HepG2 (cell line): ENCODE data around the gene NBEAL2. TPM values are rescaled to one million over a fixed set of nuclear protein-coding genes. Genes with fewer than 3 reads are reported as not detected.

Experiments used
- ATAC-seq: fragments of 200-7000 bp; cut with Tn5 transposase; 3 replicates; pipeline ENCODE4 v1.9.1; 2020; ENCODE audit warnings: mild to moderate bottlenecking, moderate library complexity
- BruUV-seq: library from RNA; stranded (reverse); fragments of 400-500 nt; replicated peaks from 2 replicates; lab custom pipeline; 2021; lab: Mats Ljungman, UMichigan
- CTCF ChIA-PET: fragments of 300-600 bp; formaldehyde crosslinking; extraction: SDS; loops from one replicate; lab custom pipeline; 2021; ENCODE audit warnings: low total read pairs, inconsistent platforms, low intra/inter-chr PET ratio; lab: Yijun Ruan, JAX
- POLR2A ChIA-PET: fragments of 350-600 bp; sonication (Branson Sonifier 250); formaldehyde crosslinking; loops from one replicate; lab custom pipeline; 2020; ENCODE audit warnings: antibody characterized with exemption, inconsistent platforms; lab: Yijun Ruan, JAX
- DNase-seq: peaks from one replicate; pipeline ENCODE4 v3.0.0-alpha.2; 2015; ENCODE audit warnings: low spot score
- FAIRE-seq: peaks from 3 replicates; lab custom pipeline; 2011; peaks lifted over from hg19 to GRCh38; lab: Jason Lieb, UNC
- H2AFZ ChIP-seq: one replicate; pipeline ENCODE4 v1.6.1; 2011; ENCODE audit warnings: low read length, inconsistent platforms
- H3K27ac ChIP-seq: fragments of 300-600 bp; 3 replicates; pipeline ENCODE4 v1.8.0; 2011; ENCODE audit warnings: mixed run types, mild to moderate bottlenecking, mixed read lengths, low read length, inconsistent platforms; ENCODE audit not compliant: insufficient read depth; ENCODE audit errors: extremely low read length
- H3K27me3 ChIP-seq, 2 experiments: fragments of 200-600 bp in 1 of 2; 2 replicates in 1 of 2; 3 replicates in 1 of 2; pipeline versions ENCODE4 v1.6.0 to v1.8.0; 2011; ENCODE audit warnings: low read length in 2 of 2, mild to moderate bottlenecking in 2 of 2, moderate library complexity in 2 of 2, inconsistent platforms in 1 of 2; ENCODE audit not compliant: insufficient read depth in 2 of 2, control insufficient read depth in 1 of 2
- H3K36me3 ChIP-seq, 2 experiments: fragments of 200-600 bp in 1 of 2; replicated peaks in 1 of 2; 2 replicates in 1 of 2; 3 replicates in 1 of 2; pipeline versions ENCODE4 v1.5.1 to v1.8.0; 2011; ENCODE audit warnings: low read length in 2 of 2, inconsistent platforms in 1 of 2; ENCODE audit not compliant: insufficient read depth in 2 of 2, control insufficient read depth in 1 of 2
- H3K4me1 ChIP-seq: 2 replicates; pipeline ENCODE4 v1.5.1; 2012; ENCODE audit warnings: low read length, inconsistent platforms; ENCODE audit not compliant: insufficient read depth
- H3K4me2 ChIP-seq: 2 replicates; pipeline ENCODE4 v1.6.0; 2011; ENCODE audit warnings: low read depth, low read length, inconsistent platforms
- H3K4me3 ChIP-seq, 3 experiments: fragments of 200-600 bp in 1 of 3; sonication (generic), shearing (Covaris generic) in 1 of 3; replicated peaks in 1 of 3; 2 replicates each; pipeline ENCODE4 v1.5.1; 2011 to 2016; ENCODE audit warnings: low read length in 3 of 3, inconsistent platforms in 2 of 3, low read depth in 2 of 3, mild to moderate bottlenecking in 2 of 3, control low read depth in 1 of 3, mixed read lengths in 1 of 3; ENCODE audit not compliant: insufficient read depth in 1 of 3
- H3K79me2 ChIP-seq: one replicate; pipeline ENCODE4 v1.6.1; 2011; ENCODE audit warnings: low read length, inconsistent platforms; ENCODE audit not compliant: insufficient read depth
- H3K9ac ChIP-seq: 2 replicates; pipeline ENCODE4 v1.6.0; 2011; ENCODE audit warnings: mild to moderate bottlenecking, low read depth, low read length, inconsistent platforms; ENCODE audit not compliant: insufficient read depth
- H3K9me3 ChIP-seq: 2 replicates; pipeline ENCODE4 v1.5.1; 2012; ENCODE audit warnings: mild to moderate bottlenecking, low read length
- H4K20me1 ChIP-seq: 2 replicates; pipeline ENCODE4 v1.6.0; 2011; ENCODE audit warnings: inconsistent platforms, mild to moderate bottlenecking, low read length, moderate library complexity; ENCODE audit not compliant: insufficient read depth
- ARNTL ChIP-seq: sonication (generic); formaldehyde crosslinking; IDR thresholded peaks from 2 replicates; pipeline ENCODE4 v1.4.0; 2020; ENCODE audit warnings: mild to moderate bottlenecking, missing genetic modification reagents
- FOXJ3 ChIP-seq: sonication (generic); formaldehyde crosslinking; IDR thresholded peaks from 2 replicates; pipeline ENCODE4 v1.4.0; 2020; ENCODE audit warnings: missing genetic modification reagents, mild to moderate bottlenecking, borderline replicate concordance
- IRF9 ChIP-seq: sonication (generic); formaldehyde crosslinking; IDR thresholded peaks from 2 replicates; pipeline ENCODE4 v1.8.0; 2022; ENCODE audit warnings: missing genetic modification reagents, mild to moderate bottlenecking, borderline replicate concordance
- KDM1A ChIP-seq: IDR thresholded peaks from 2 replicates; pipeline ENCODE4 v1.6.1; 2016; ENCODE audit warnings: missing compliant biosample characterization
- SALL2 ChIP-seq: sonication (generic); formaldehyde crosslinking; IDR thresholded peaks from 2 replicates; pipeline ENCODE4 v1.8.1; 2023; ENCODE audit warnings: mild to moderate bottlenecking, missing genetic modification reagents, inconsistent platforms
- TCF12 ChIP-seq, 2 experiments: fragments of 450-650 bp in 1 of 2; sonication (generic) in 1 of 2; formaldehyde crosslinking in 1 of 2; IDR thresholded peaks; 2 replicates each; pipeline versions ENCODE4 v1.6.1 to v1.8.0; 2017 to 2022; ENCODE audit warnings: antibody characterized with exemption in 1 of 2, mild to moderate bottlenecking in 1 of 2, missing genetic modification reagents in 1 of 2, moderate library complexity in 1 of 2
- TSC22D2 ChIP-seq: sonication (generic); formaldehyde crosslinking; IDR thresholded peaks from 2 replicates; pipeline ENCODE4 v1.5.1; 2020; ENCODE audit warnings: missing genetic modification reagents, mild to moderate bottlenecking, borderline replicate concordance
- WIZ ChIP-seq: sonication (generic); formaldehyde crosslinking; IDR thresholded peaks from 2 replicates; pipeline ENCODE4 v1.5.1; 2020; ENCODE audit warnings: mild to moderate bottlenecking, missing genetic modification reagents
- ZBTB8A ChIP-seq: sonication (generic); formaldehyde crosslinking; IDR thresholded peaks from 2 replicates; pipeline ENCODE4 v1.4.0; 2020; ENCODE audit warnings: mild to moderate bottlenecking, low read depth, missing genetic modification reagents, borderline replicate concordance
- ZNF276 ChIP-seq: sonication (generic); formaldehyde crosslinking; IDR thresholded peaks from 2 replicates; pipeline ENCODE4 v1.4.0; 2020; ENCODE audit warnings: mild to moderate bottlenecking, low read depth, missing genetic modification reagents
- in situ Hi-C: cut with HindIII; loops from 2 replicates; pipeline ENCODE4 v1.10.0; 2017; ENCODE audit warnings: low pct_unique_long_range_greater_than_20kb; ENCODE audit not compliant: extremely low pct_ligation_motif_present
- intact Hi-C: fragments of 100-400 bp; cut with micrococcal nuclease; formaldehyde crosslinking; loops from one replicate; pipeline ENCODE4 v1.10.0; 2022; ENCODE audit not compliant: unreplicated experiment
- polyA plus RNA-seq, 8 experiments: library from polyadenylated mRNA; depleted of rRNA in 3 of 8; stranded (reverse) in 7 of 8; unstranded in 1 of 8; fragments of >200 nt; fragmentation: Illumina TruSeq in 4 of 8; extraction: Trizol in 4 of 8; gene quantifications; 2 replicates each; pipeline versions ENCODE4 v1.2.1 to v1.2.3, GENCODE V29; 2011 to 2016; ENCODE audit warnings: low read depth in 4 of 8, missing spikeins in 1 of 8, mixed read lengths in 1 of 8; ENCODE audit not compliant: insufficient read depth in 1 of 8
- total RNA-seq, 5 experiments: library from RNA; depleted of rRNA; stranded (reverse); fragments of >200 nt; fragmentation: Illumina TruSeq; extraction: Trizol; gene quantifications; 2 replicates each; pipeline ENCODE4 v1.2.3, GENCODE V29; 2016; ENCODE audit warnings: low read depth in 1 of 5
- TF ChIP-seq, protein P1 (sequence below): sonication (generic); formaldehyde crosslinking; IDR thresholded peaks from 2 replicates; pipeline ENCODE4 v1.5.0; 2020; ENCODE audit warnings: missing genetic modification reagents, mild to moderate bottlenecking, borderline replicate concordance

The NBEAL2 gene
- total and polyA plus RNA-seq, 2 of the 13 experiments (the other 11 are each of a cell fraction or from before 2014, with no cell fraction given), result 9.7 to 12.4 TPM

GRCh38 chr3:47013231-47013630, 33.8 kb downstream of the NBEAL2 start (continued):
- TF ChIP-seq ZNF276 (no peak), KDM1A (CRISPR knock-in tag) (no peak), WIZ (CRISPR knock-in tag) (no peak)

GRCh38 chr3:47014036-47014435, 34.6 kb downstream of the NBEAL2 start:
- H3K27me3 ChIP-seq, result no peaks in the 10 kb centered on the region
- FAIRE-seq, result no peak
- H3K9me3 ChIP-seq, result no peaks in the 10 kb centered on the region

More at GRCh38 chr3:47014036-47014435, 34.6 kb downstream of the NBEAL2 start:
- ChIA-PET CTCF (no interaction called here), POLR2A (no interaction called here)
- H3K4me1 ChIP-seq, result peaks cover 30% of the 10 kb centered on the region
- intact Hi-C loops, result loop anchor here (10.0 kb wide), 1 partner anchor 51 kb away; no protein-coding TSS in a partner anchor
- no peak overlapping the region for H3K27ac ChIP-seq
- no peak overlapping the region for H3K4me3 ChIP-seq
- no peak overlapping the region for H2AFZ ChIP-seq
- no peak for ATAC-seq
- H3K4me2 ChIP-seq, result no peak overlapping the region
- peaks cover 12 to 31% of the 10 kb centered on the region in 2 experiments for H3K36me3 ChIP-seq
- no peak overlapping the region for H3K9ac ChIP-seq
- BruUV-seq, result no TSS peak
- no peaks in the 10 kb centered on the region for H3K79me2 ChIP-seq
- TF ChIP-seq TCF12 (IDR thresholded peaks at IDR 0.05) (no peak), TCF12 (CRISPR knock-in tag; IDR thresholded peaks at IDR 0.05) (no peak), ZBTB8A (no peak), TSC22D2 (no peak), ARNTL (CRISPR knock-in tag) (no peak), FOXJ3 (no peak), SALL2 (CRISPR knock-in tag) (no peak), IRF9 (CRISPR knock-in tag) (no peak)
- TF ChIP-seq, protein P1, sequence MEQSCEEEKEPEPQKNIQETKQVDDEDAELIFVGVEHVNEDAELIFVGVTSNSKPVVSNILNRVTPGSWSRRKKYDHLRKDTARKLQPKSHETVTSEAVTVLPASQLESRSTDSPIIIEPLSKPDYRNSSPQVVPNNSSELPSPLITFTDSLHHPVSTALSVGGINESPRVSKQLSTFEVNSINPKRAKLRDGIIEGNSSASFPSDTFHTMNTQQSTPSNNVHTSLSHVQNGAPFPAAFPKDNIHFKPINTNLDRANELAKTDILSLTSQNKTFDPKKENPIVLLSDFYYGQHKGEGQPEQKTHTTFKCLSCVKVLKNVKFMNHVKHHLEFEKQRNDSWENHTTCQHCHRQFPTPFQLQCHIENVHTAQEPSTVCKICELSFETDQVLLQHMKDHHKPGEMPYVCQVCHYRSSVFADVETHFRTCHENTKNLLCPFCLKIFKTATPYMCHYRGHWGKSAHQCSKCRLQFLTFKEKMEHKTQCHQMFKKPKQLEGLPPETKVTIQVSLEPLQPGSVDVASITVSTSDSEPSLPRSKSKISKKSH, result no peak
- TF ChIP-seq, all 625 proteins: peak for 0
- in situ Hi-C loops, result no loop called here
- no peak for DNase-seq
- H4K20me1 ChIP-seq, result peaks cover 4% of the 10 kb centered on the region; the same call in 1 of the 2 replicates
